WTC11 (cell line): ENCODE results near the gene PMEPA1. TPM values are rescaled to one million over a fixed set of nuclear protein-coding genes. Genes with fewer than 3 reads are reported as not detected.

Experiments used
- ATAC-seq: fragments of 200-7000 bp; cut with Tn5 transposase; 2 replicates; pipeline ENCODE4 v1.10.0; 2021; ENCODE audit warnings: mild to moderate bottlenecking, moderate library complexity
- CTCF ChIA-PET: fragments of 300-600 bp; sonication (Branson Sonifier 250); formaldehyde crosslinking; loops from one replicate; lab custom pipeline; 2021; ENCODE audit warnings: antibody characterized with exemption; lab: Charles Lee
- POLR2A ChIA-PET: fragments of 350-600 bp; sonication (Branson Sonifier 250); formaldehyde crosslinking; loops from one replicate; lab custom pipeline; 2021; ENCODE audit warnings: antibody characterized with exemption; lab: Charles Lee
- DNase-seq: peaks from one replicate; pipeline ENCODE4 v3.0.0; 2021; ENCODE audit warnings: low spot score
- H3K27ac Mint-ChIP-seq: 2 replicates; pipeline ENCODE4 v1.8.0; 2021; ENCODE audit warnings: mixed read lengths
- H3K27me3 Mint-ChIP-seq: 2 replicates; pipeline ENCODE4 v1.8.0; 2021; ENCODE audit warnings: low read depth, mild to moderate bottlenecking, moderate library complexity, mixed read lengths
- H3K36me3 Mint-ChIP-seq: 2 replicates; pipeline ENCODE4 v1.8.0; 2021; ENCODE audit warnings: mixed read lengths
- H3K4me1 Mint-ChIP-seq: 2 replicates; pipeline ENCODE4 v1.8.0; 2022; ENCODE audit warnings: mixed read lengths
- H3K4me3 Mint-ChIP-seq: 2 replicates; pipeline ENCODE4 v1.8.0; 2021; ENCODE audit warnings: mild to moderate bottlenecking, moderate library complexity, mixed read lengths
- H3K9me3 Mint-ChIP-seq: 2 replicates; pipeline ENCODE4 v1.8.0; 2021; ENCODE audit warnings: mixed read lengths
- ATF1 ChIP-seq: sonication (generic); formaldehyde crosslinking; IDR thresholded peaks from 2 replicates; pipeline ENCODE4 v1.8.1; 2023; ENCODE audit warnings: mild to moderate bottlenecking, moderate library complexity, missing genetic modification reagents
- ATF2 ChIP-seq: sonication (generic); formaldehyde crosslinking; IDR thresholded peaks from 2 replicates; pipeline ENCODE4 v1.8.1; 2022; ENCODE audit warnings: low read depth, missing genetic modification reagents, borderline replicate concordance
- CREM ChIP-seq: sonication (generic); formaldehyde crosslinking; IDR thresholded peaks from 2 replicates; pipeline ENCODE4 v1.8.1; 2022; ENCODE audit warnings: mild to moderate bottlenecking, missing genetic modification reagents, moderate library complexity
- E2F4 ChIP-seq: sonication (generic); formaldehyde crosslinking; IDR thresholded peaks from 2 replicates; pipeline ENCODE4 v1.8.1; 2022; ENCODE audit warnings: low read depth, mild to moderate bottlenecking, moderate library complexity, missing genetic modification reagents, borderline replicate concordance
- E2F5 ChIP-seq: sonication (generic); formaldehyde crosslinking; IDR thresholded peaks from 2 replicates; pipeline ENCODE4 v1.8.1; 2022; ENCODE audit warnings: mild to moderate bottlenecking, moderate library complexity, missing genetic modification reagents
- EMX1 ChIP-seq: fragments of 250-450 bp; sonication (Bioruptor Pico); IDR thresholded peaks from 2 replicates; pipeline ENCODE4 v1.8.0; 2021; ENCODE audit warnings: mild to moderate bottlenecking
- FOXK1 ChIP-seq: sonication (generic); formaldehyde crosslinking; IDR thresholded peaks from 2 replicates; pipeline ENCODE4 v1.8.0; 2022; ENCODE audit warnings: mild to moderate bottlenecking, moderate library complexity, missing genetic modification reagents
- GRHL2 ChIP-seq: fragments of 250-450 bp; sonication (Bioruptor Pico); IDR thresholded peaks from 2 replicates; pipeline ENCODE4 v1.8.0; 2022; ENCODE audit warnings: mild to moderate bottlenecking, moderate library complexity; ENCODE audit not compliant: insufficient replicate concordance, severe bottlenecking
- MXD4 ChIP-seq: fragments of 250-450 bp; sonication (Bioruptor Pico); IDR thresholded peaks from 2 replicates; pipeline ENCODE4 v1.8.0; 2021; ENCODE audit warnings: mild to moderate bottlenecking, moderate library complexity, borderline replicate concordance
- RELA ChIP-seq: sonication (generic); formaldehyde crosslinking; IDR thresholded peaks from 2 replicates; pipeline ENCODE4 v1.8.1; 2022; ENCODE audit warnings: missing genetic modification reagents, mild to moderate bottlenecking, borderline replicate concordance
- SP1 ChIP-seq: sonication (generic); formaldehyde crosslinking; conservative IDR thresholded peaks from 2 replicates; pipeline ENCODE4 v1.8.1; 2022; ENCODE audit warnings: missing genetic modification reagents
- TCF7 ChIP-seq: sonication (generic); formaldehyde crosslinking; IDR thresholded peaks from 2 replicates; pipeline ENCODE4 v1.8.0; 2022; ENCODE audit warnings: mild to moderate bottlenecking, low read depth, missing genetic modification reagents, moderate library complexity
- TEAD1 ChIP-seq: sonication (generic); formaldehyde crosslinking; IDR thresholded peaks from 2 replicates; pipeline ENCODE4 v1.8.0; 2022; ENCODE audit warnings: mild to moderate bottlenecking, missing genetic modification reagents
- TEAD4 ChIP-seq: sonication (generic); formaldehyde crosslinking; IDR thresholded peaks from 2 replicates; pipeline ENCODE4 v1.8.0; 2022; ENCODE audit warnings: mild to moderate bottlenecking, missing genetic modification reagents
- ZNF219 ChIP-seq: sonication (generic); formaldehyde crosslinking; IDR thresholded peaks from 2 replicates; pipeline ENCODE4 v1.8.0; 2023; ENCODE audit warnings: missing genetic modification reagents, mild to moderate bottlenecking, borderline replicate concordance
- ZNF671 ChIP-seq: fragments of 250-450 bp; sonication (Bioruptor Pico); IDR thresholded peaks from 2 replicates; pipeline ENCODE4 v1.8.0; 2021; ENCODE audit warnings: mild to moderate bottlenecking
- total RNA-seq: library from RNA; stranded (reverse); gene quantifications from 3 replicates; pipeline ENCODE4 v1.2.3, GENCODE V29; 2021
- TF ChIP-seq, protein P1 (sequence below): sonication (generic); formaldehyde crosslinking; IDR thresholded peaks from 2 replicates; pipeline ENCODE4 v1.8.1; 2023; ENCODE audit warnings: mild to moderate bottlenecking, missing genetic modification reagents, moderate library complexity
- TF ChIP-seq, protein P2 (sequence below): fragments of 250-450 bp; sonication (Bioruptor Pico); IDR thresholded peaks from 2 replicates; pipeline ENCODE4 v2.1.2; 2022; ENCODE audit warnings: mild to moderate bottlenecking, moderate library complexity
- TF ChIP-seq, protein P3 (sequence below): sonication (generic); formaldehyde crosslinking; IDR thresholded peaks from 2 replicates; pipeline ENCODE4 v1.8.0; 2022; ENCODE audit warnings: mild to moderate bottlenecking, missing genetic modification reagents

Gene PMEPA1
- total RNA-seq, 1 experiment from 2014 or later: 40.6 TPM

- no peak for TF ChIP-seq E2F5 (CRISPR knock-in tag)
- no peak for TF ChIP-seq ATF2 (CRISPR knock-in tag)
- TF ChIP-seq TEAD4 (CRISPR knock-in tag): no peak
- TF ChIP-seq, protein P1, sequence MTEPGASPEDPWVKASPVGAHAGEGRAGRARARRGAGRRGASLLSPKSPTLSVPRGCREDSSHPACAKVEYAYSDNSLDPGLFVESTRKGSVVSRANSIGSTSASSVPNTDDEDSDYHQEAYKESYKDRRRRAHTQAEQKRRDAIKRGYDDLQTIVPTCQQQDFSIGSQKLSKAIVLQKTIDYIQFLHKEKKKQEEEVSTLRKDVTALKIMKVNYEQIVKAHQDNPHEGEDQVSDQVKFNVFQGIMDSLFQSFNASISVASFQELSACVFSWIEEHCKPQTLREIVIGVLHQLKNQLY (CRISPR knock-in tag): no peak
- no peak for TF ChIP-seq RELA (CRISPR knock-in tag)
- TF ChIP-seq TEAD1 (CRISPR knock-in tag): no peak
- TF ChIP-seq ZNF671 (CRISPR knock-in tag): no peak
- no peak for TF ChIP-seq SP1
- no peak for TF ChIP-seq EMX1 (CRISPR knock-in tag)
- no peak for TF ChIP-seq E2F4 (CRISPR knock-in tag)
Observed at GRCh38 chr20:57614490-57615444, 95.0 kb downstream of the PMEPA1 start (continued).

DNA sequence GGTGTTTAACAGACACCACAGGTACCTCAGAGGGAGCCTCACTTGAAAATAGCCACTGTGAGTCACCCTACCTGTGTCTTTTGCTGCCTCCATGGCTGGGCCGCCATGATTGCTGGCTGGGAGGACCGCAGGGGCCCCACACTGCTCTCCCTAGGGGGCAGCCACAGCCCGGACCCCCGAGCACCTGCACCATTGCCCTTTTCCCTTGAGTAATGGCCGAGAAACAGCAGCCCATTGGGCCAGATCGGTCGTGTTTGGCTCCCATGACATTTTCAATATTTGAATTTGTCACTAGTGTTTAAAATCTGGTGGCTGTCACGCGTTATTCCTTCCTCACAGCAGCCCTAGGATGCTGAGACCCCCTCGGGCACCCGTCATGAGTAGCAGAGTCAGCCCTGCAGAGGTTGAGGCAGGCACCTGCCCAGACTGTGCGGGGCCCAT lies 96.3 kb downstream of the PMEPA1 start:
- TF ChIP-seq, protein P2, sequence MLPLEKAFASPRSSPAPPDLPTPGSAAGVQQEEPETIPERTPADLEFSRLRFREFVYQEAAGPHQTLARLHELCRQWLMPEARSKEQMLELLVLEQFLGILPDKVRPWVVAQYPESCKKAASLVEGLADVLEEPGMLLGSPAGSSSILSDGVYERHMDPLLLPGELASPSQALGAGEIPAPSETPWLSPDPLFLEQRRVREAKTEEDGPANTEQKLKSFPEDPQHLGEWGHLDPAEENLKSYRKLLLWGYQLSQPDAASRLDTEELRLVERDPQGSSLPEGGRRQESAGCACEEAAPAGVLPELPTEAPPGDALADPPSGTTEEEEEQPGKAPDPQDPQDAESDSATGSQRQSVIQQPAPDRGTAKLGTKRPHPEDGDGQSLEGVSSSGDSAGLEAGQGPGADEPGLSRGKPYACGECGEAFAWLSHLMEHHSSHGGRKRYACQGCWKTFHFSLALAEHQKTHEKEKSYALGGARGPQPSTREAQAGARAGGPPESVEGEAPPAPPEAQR: no peak
- TF ChIP-seq CREM (CRISPR knock-in tag) (no peak), MXD4 (no peak), ATF1 (CRISPR knock-in tag) (no peak)
- Mint-ChIP-seq H3K36me3 (no peaks in the 10 kb centered on the region), H3K27me3 (no peaks in the 10 kb centered on the region; the same call in 1 of the 2 replicates), H3K4me1 (peaks cover 7% of the 10 kb centered on the region; the same call in 1 of the 2 replicates), H3K9me3 (no peaks in the 10 kb centered on the region), H3K4me3 (no peak overlapping the region), H3K27ac (no peak overlapping the region)
- ChIA-PET POLR2A (no interaction called here), CTCF (interaction anchor here (5.8 kb wide), 1 partner anchor 8 kb away, joined by 37 read pairs; the partner anchor contains the start of gene ZBP1)
- no peak for ATAC-seq
- no peak for DNase-seq

DNA sequence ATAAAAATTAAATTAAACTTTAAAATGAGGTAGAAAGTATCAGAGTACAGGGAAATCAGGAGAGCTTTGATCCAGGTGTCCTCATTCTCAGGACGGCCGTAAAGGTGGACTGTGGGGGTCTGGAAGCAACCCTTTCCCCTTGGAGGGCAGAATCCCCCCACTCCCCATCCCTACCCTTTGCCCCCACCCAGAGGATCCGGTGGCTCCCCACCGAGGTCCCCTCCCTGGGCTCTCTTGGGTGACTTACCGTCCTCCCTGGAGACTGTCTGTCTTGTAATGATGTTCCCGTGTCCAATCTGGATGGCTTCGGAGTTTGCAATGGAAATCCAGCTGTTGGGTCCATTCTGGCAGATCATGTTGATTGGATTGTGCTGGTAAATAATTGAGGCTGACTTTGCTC lies 96.9 kb downstream of the PMEPA1 start:
- H3K27ac Mint-ChIP-seq: no peak overlapping the region
- no peaks in the 10 kb centered on the region for H3K27me3 Mint-ChIP-seq
- ATAC-seq (no peak), DNase-seq (no peak)
- CTCF ChIA-PET: interaction anchor here (5.8 kb wide), 1 partner anchor 8 kb away, joined by 37 read pairs; the partner anchor contains the start of gene ZBP1
- H3K4me3 Mint-ChIP-seq: no peak overlapping the region
- POLR2A ChIA-PET: interaction anchor here (1.3 kb wide), 1 partner anchor 17 kb away, joined by 3 read pairs; no protein-coding TSS in a partner anchor
- no peaks in the 10 kb centered on the region for H3K9me3 Mint-ChIP-seq
- TF ChIP-seq CREM (CRISPR knock-in tag) (no peak), GRHL2 (no peak), ZNF219 (CRISPR knock-in tag) (no peak), TCF7 (no peak), FOXK1 (CRISPR knock-in tag) (no peak)
- TF ChIP-seq, protein P3, sequence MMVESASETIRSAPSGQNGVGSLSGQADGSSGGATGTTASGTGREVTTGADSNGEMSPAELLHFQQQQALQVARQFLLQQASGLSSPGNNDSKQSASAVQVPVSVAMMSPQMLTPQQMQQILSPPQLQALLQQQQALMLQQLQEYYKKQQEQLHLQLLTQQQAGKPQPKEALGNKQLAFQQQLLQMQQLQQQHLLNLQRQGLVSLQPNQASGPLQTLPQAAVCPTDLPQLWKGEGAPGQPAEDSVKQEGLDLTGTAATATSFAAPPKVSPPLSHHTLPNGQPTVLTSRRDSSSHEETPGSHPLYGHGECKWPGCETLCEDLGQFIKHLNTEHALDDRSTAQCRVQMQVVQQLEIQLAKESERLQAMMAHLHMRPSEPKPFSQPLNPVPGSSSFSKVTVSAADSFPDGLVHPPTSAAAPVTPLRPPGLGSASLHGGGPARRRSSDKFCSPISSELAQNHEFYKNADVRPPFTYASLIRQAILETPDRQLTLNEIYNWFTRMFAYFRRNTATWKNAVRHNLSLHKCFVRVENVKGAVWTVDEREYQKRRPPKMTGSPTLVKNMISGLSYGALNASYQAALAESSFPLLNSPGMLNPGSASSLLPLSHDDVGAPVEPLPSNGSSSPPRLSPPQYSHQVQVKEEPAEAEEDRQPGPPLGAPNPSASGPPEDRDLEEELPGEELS: no peak
- no peaks in the 10 kb centered on the region for H3K36me3 Mint-ChIP-seq
- peaks cover 7% of the 10 kb centered on the region; the same call in 1 of the 2 replicates for H3K4me1 Mint-ChIP-seq
